ENCODE measurements around the gene SLC39A1.
A peak's percentile ranks its signal among the peaks of the same experiment; 100 is the strongest.
"Not testable (repeated sequence)": the region's sequence is repeated elsewhere in the genome, so short reads cannot be mapped to it uniquely, and the experiment has no call there.

Gene SLC39A1

DNA sequence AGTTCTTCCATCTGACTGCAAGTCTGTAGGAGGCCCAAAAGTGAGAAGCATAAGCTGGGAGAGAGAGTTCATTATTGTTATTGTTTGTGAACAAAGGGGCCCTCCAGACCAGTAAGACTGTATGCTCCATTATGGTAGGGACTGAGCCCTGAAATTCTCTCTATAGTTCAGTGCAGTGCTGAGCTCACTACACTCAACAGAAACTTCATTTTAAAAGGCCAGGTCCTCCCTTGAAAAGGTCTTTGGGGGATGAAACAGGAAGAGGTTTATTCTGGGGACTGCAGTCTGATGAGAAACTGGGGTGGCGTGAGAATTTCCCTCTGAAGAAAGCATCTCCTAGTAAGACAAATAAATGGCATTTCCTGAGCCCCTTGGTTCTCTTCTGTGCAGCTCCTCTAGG lies 35.1 kb downstream of the SLC39A1 start:
- DNase-seq, result no peak

DNA sequence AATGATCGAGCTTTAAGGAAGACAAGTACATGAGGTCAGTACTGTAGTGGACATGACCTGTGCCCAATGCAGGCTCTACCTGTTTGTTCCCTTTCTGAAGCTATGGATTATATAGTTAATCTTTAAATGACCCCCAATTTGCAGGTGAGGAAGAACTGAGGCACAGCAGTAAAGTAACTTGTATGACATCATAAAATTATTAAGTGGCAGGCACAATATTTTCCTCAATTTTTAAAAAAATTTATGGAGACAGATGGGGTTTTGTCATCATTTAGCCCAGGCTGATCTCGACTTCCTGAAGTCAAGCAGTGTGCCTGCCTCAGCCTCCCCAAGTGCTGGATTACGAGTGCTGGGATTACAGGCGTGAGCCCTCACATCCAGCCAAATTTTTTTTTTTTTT lies 36.9 kb downstream of the SLC39A1 start:
- DNase-seq, result no peak

DNA sequence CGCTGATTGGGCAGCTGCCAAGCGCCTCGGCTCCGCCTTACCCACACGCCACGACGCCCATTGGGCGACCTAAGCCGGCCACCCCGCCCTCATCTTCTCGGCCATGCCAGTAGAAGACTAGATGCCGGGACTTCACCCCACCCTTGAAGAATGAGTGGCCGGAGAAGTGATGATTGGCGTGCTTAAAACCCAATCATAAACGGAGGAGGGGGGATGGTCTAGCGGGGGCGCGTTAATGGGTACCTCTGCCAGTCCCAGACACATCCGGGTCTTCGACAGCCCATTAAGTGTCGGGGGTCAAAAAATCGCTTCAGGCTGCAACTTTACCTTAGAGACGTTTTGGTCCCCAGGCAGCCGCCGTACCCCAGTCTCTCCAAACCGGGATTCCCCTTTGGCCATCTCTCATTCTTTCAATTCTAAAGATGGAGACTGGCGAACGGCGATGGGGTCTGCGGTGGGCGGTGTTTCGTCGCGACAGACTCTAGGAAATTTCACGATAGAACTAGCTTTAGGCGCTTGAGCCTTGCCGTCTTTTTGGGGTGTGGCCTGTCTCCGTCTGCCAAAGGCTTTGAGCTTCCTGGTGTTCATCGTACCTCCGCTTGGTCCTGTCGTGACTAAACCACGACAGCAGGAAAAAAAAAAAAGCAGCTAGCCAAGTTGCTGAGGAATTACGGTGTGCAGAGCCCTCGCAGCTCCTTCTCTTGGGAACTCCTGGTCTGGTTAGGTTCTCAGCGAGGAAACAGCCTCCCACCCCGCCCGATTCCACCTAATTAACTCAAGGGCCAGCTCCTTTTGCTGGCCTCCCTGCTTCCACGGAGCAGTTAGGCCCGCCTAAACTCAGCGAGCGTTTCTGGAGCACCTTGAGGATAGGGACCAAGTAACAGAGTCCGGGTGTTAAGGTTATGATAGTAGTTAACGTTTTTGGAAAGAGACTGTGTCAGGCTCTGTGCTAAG lies 40.1 kb downstream of the SLC39A1 start, which contains the start of gene GATAD2B:
Gene GATAD2B, minus strand, starts transcription at position 1 of the 954 bp plus-strand sequence. CDS start 94,625 bp downstream, outside the sequence.
- DNase-seq, result peak; percentile 100

DNA sequence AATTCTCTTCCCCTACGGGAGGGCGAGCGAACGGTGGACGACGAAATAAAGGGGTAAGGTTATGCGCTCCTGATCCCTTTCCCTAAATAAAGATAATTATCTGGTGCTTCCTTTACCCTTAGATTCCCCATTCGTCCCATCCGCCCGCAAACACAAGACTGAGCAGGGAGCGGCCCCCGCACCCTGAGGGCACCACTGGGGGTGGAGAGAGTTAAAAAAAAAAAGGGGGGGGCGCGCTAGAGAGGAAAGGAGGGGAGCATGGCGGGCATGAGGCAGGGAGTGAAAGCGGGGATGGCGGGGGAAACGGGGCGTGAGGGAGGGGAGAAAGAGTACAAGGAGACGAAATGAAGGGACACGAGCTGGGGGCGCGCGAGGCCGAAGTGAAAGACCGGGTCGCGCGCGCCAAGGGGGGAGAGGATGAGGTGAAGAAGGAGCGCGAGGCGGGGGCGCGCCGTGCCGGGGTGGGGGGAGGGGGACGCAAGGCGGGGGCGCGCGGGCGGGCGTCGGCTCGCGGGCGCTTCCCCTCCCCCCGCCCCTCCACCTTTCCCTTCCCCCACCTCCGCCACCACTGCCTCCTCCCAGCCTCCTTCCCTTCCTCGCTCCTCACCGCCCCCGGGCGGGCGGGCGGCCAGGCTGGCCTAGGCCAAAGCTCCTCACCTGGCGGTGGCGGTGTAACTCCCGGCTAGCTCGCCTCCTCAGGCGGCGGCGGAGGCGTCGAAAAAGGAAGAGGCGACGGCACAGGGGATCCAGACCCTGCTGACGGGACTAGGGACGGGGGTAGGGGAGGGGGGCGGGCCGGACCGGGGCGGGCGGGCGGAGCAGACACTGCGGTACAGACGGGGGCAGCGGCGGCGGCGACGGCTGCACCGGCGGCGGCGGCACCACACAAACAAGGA lies 41.0 kb downstream of the SLC39A1 start:
- DNase-seq, result peak; percentile 29

DNA sequence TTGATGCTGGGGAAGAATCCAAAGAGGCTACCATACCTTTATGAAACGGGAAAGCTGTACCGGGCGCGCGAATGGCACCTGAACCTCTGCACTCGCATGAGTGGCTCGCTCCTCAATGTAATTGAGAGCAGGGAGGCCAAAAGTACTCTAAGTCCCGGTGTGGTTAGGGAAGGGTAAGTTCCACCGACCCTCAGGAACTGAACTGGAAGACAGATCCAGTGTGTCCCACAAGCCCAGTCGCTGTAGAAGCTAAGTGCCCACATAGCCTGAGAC lies 41.6 kb downstream of the SLC39A1 start:
- no peak for DNase-seq

DNA sequence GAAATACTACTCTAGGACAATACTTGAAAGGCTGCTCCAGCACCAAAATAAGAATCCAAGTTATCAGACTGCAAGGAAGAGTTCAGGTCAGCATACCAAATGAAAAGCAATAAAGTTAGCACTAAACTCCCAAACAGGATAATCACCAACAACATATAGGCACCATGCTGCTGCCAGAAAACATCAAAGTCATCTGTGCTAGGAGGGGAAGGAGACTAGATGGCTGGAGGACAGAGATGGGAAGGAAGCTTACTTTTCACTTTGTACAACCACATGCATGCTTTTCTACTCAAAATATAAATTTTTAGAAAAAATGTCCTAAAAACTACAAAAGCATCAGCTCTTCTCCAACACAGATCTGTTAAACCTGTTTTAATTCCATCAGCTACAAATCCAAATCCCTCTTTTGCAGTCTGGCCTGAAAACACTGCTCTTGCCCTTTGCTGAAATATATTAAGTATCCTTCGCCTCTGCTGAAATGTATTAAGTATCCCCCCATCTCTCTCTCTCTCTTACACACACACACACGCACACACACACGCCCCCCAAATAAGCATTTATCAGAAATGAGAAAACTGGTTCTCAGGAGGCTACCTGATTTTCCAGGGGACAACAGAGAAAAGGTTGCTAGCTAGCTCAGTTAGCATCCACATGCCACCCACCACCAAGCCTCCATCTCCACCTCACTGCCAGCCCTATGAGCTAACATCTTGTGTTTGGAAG lies 42.1 kb downstream of the SLC39A1 start:
- DNase-seq, result no peak

DNA sequence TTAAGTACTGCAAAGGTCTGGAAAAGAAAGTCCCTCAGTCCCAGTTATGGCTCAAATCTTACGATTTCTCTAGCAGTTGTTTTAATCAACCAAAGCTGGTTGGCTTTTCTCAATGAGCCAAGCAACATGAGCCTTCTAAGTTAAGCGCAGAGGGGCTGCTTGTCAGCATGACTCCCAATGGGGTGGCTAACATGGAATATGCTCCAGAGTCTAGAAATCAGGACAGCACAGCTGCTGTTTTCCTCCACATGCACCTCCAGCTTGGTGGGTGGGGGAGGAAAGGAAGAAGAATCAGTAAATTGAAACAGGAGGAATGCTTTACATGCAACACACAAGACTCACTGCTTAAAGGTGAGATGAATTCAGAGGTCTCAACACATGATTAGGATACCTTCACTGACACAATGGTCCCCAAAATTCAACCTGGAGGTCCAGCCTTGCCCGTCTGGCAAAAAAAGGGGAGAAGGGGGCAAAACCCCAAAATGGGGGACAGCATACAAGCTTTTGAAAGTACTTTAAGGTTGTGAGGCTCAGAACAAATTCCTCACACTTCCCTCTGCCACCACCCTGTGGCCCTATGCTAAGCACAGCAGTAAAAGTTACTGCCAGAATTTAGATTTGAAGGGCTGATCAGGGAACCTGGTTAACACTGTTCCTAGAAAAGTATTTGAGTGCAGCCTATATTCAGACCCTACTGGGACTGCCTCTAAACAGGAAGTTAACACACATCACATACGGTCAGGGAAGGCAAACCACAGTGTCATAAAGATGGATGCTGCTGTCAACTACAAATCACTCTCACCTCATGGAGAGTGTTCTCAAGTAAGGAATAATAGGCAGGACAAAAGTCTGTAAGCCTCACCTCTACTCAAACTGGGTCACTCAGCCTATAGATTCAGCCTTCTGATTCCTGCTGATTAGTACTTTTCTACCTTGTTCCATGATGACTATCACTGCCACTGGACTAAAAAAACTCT lies 43.2 kb downstream of the SLC39A1 start:
- DNase-seq, result peak; percentile 33

DNA sequence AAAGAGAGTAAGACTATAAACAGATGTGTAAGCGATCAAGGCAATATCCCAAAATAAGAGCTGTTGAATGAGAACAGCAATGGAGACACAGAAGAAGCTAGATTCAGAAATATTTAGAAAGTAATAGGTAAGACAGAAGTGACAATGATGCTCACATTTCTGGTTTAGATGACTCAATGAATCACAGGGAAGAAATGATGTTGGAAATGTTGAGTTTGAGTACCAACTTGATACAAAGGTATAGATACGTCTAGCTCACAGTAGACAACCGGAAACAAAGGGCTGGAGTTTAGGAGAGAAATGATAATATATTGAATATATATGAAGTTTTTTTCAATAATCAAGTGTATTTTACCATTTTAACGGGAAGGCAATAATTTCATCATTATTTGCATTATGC lies 47.0 kb downstream of the SLC39A1 start:
- DNase-seq, result no peak

DNA sequence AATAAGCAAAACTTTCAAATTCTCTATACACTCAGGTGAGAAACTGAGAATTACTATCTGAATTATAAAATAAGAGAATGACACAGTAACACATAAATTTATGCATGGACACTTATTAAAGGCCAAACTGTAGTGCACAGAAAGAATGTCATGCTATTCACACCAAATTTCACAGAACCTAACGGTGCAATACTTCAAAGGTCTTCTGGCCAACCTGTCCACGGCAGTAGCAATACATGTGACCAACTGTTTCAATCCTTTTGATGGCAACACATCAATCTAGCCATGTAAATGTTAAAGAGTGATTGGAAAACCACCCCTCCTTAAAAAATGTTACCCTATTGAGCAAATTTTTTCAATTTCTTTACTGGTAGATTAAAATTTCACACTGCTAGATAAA lies 51.0 kb downstream of the SLC39A1 start:
- no peak for DNase-seq

DNA sequence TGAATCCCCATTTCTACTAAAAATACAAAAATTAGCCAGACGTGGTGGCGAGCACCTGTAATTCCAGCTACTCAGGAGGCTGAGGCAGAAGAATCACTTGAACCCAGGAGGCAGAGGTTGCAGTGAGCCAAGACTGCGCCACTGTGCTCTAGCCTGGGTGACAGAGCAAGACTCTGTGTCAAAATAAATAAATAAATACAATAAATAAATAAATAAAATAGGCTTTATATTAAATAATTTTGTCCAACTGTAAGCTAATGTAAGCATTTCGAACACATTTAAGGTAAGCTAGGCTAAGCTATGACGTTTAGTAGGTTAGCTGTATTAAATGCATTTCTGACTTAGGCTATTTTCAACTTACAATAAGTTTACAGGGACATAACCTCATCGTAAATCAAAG lies 52.8 kb downstream of the SLC39A1 start:
- not testable (repeated sequence) for DNase-seq

Data from fibroblast of upper back skin (primary cell).